MM.1S (cell line): Measurements from ENCODE around the gene GRIK3.

Experiments used
- DNase-seq: peaks from one replicate; pipeline ENCODE4 v3.0.0-alpha.2; 2015
- H2AFZ ChIP-seq: fragments of 300-600 bp; sonication (generic); 2 replicates; pipeline ENCODE4 v1.6.0; 2016; ENCODE audit warnings: antibody characterized with exemption, low read length
- H3F3A ChIP-seq: fragments of 300-600 bp; sonication (generic); 2 replicates; pipeline ENCODE4 v1.6.1; 2016; ENCODE audit warnings: mild to moderate bottlenecking, antibody characterized with exemption, low read length, moderate library complexity, mixed read lengths; ENCODE audit not compliant: insufficient read depth
- H3K27ac ChIP-seq: fragments of 300-600 bp; sonication (generic); 2 replicates; pipeline ENCODE4 v1.5.1; 2016; ENCODE audit warnings: mild to moderate bottlenecking, low read length
- H3K27me3 ChIP-seq: fragments of 300-600 bp; sonication (generic); replicated peaks from 2 replicates; pipeline ENCODE4 v1.6.0; 2016; ENCODE audit warnings: low read length; ENCODE audit not compliant: insufficient read depth
- H3K36me3 ChIP-seq: fragments of 300-600 bp; sonication (generic); replicated peaks from 2 replicates; pipeline ENCODE4 v1.6.1; 2016; ENCODE audit warnings: mild to moderate bottlenecking, low read length, mixed read lengths; ENCODE audit not compliant: insufficient read depth
- H3K4me1 ChIP-seq: fragments of 300-600 bp; sonication (generic); 2 replicates; pipeline ENCODE4 v1.6.1; 2016; ENCODE audit warnings: low read length, mixed read lengths
- H3K4me2 ChIP-seq: fragments of 300-600 bp; sonication (generic); 2 replicates; pipeline ENCODE4 v1.6.0; 2016; ENCODE audit warnings: low read depth, low read length
- H3K4me3 ChIP-seq: fragments of 300-600 bp; sonication (generic); 2 replicates; pipeline ENCODE4 v1.5.1; 2016; ENCODE audit warnings: low read length, mixed read lengths
- H3K79me2 ChIP-seq: fragments of 300-600 bp; sonication (generic); 2 replicates; pipeline ENCODE4 v1.6.1; 2016; ENCODE audit warnings: mixed run types, low read length, mixed read lengths
- H3K9ac ChIP-seq: fragments of 300-600 bp; sonication (generic); 2 replicates; pipeline ENCODE4 v1.6.1; 2016; ENCODE audit warnings: low read length, mixed read lengths
- H3K9me2 ChIP-seq: fragments of 300-600 bp; sonication (generic); replicated peaks from 2 replicates; pipeline ENCODE4 v1.6.1; 2016; ENCODE audit warnings: mild to moderate bottlenecking, low read length, mixed read lengths; ENCODE audit not compliant: insufficient read depth
- H3K9me3 ChIP-seq: fragments of 300-600 bp; sonication (generic); replicated peaks from 2 replicates; pipeline ENCODE4 v1.6.1; 2016; ENCODE audit warnings: mild to moderate bottlenecking, low read length, mixed read lengths; ENCODE audit not compliant: insufficient read depth
- H4K20me1 ChIP-seq: fragments of 300-600 bp; sonication (generic); 2 replicates; pipeline ENCODE4 v1.6.1; 2016; ENCODE audit warnings: mild to moderate bottlenecking, low read length, moderate library complexity, mixed read lengths; ENCODE audit not compliant: insufficient read depth
- EZH2 ChIP-seq: fragments of 300-600 bp; sonication (generic); optimal IDR thresholded peaks from 2 replicates; pipeline ENCODE3; 2017; ENCODE audit warnings: low read depth, mild to moderate bottlenecking, antibody characterized with exemption, low read length, mixed read lengths
- EZH2phosphoT487 ChIP-seq: fragments of 300-600 bp; sonication (generic); IDR thresholded peaks from 2 replicates; pipeline ENCODE4 v1.6.1; 2018; ENCODE audit warnings: antibody characterized with exemption, low read length
- TF ChIP-seq, protein P1 (sequence below): fragments of 300-600 bp; sonication (generic); IDR thresholded peaks from 2 replicates; pipeline ENCODE4 v1.5.1; 2016; ENCODE audit warnings: antibody characterized with exemption, low read length, mixed read lengths

Gene GRIK3

DNA sequence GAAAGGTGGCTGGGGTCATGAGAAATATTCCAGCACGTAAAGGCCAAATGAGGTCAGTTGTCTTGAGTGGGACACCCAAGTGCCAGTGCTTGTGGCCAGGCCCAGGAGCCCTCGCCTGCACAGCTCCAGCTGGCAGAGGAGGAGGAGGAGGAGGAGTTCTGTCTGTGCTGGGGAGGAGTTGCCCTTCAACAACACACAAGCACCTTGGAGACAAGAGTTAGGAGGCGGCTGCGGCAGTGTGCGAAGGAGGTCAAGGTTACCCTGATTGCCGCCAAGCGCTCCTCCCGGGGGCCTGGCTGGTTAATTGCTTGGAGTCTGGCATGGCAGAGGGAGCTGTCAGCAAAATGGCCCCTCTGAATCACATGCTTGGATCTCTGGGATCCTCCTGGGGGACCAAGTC is 45.1 kb downstream of the GRIK3 start:
- Histone ChIP-seq H4K20me1 (no peaks in the 10 kb centered on the region), H3K9me2 (no peaks in the 10 kb centered on the region), H3K4me3 (no peak overlapping the region), H3K4me2 (no peak overlapping the region), H3K79me2 (no peaks in the 10 kb centered on the region), H3K9ac (no peak overlapping the region), H3K36me3 (no peaks in the 10 kb centered on the region), H2AFZ (no peak overlapping the region), H3F3A (no peaks in the 10 kb centered on the region), H3K9me3 (no peaks in the 10 kb centered on the region), H3K27ac (no peak overlapping the region), H3K4me1 (no peaks in the 10 kb centered on the region), H3K27me3 (peaks cover 75% of the 10 kb centered on the region)
- TF ChIP-seq EZH2phosphoT487 (no peak), EZH2 (no peak)
- TF ChIP-seq, protein P1, sequence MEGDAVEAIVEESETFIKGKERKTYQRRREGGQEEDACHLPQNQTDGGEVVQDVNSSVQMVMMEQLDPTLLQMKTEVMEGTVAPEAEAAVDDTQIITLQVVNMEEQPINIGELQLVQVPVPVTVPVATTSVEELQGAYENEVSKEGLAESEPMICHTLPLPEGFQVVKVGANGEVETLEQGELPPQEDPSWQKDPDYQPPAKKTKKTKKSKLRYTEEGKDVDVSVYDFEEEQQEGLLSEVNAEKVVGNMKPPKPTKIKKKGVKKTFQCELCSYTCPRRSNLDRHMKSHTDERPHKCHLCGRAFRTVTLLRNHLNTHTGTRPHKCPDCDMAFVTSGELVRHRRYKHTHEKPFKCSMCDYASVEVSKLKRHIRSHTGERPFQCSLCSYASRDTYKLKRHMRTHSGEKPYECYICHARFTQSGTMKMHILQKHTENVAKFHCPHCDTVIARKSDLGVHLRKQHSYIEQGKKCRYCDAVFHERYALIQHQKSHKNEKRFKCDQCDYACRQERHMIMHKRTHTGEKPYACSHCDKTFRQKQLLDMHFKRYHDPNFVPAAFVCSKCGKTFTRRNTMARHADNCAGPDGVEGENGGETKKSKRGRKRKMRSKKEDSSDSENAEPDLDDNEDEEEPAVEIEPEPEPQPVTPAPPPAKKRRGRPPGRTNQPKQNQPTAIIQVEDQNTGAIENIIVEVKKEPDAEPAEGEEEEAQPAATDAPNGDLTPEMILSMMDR, result no peak
- DNase-seq, result no peak

DNA sequence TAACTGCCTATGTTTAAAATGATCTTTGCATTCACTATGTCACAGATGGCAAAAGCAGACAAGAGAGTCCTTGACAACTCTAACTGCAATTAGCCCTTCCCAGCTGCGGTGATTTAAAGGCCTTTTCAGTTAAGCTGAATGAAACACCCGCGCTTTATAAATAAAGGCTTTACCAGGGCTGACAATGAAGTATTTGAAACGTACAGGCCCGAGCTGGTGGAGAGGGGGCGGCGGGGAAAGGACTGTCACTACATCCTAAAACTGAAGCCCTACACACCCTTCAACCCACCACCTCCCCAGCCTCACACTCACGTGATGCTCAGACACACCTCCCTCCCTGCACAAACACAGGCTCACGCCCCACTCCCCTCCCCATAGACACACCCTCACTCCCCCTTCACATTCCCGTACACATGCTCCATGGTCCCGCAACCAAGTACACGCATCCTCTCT is 45.5 kb downstream of the GRIK3 start:
- Histone ChIP-seq H3K4me3 (no peak overlapping the region), H3K27me3 (peaks cover 75% of the 10 kb centered on the region), H3K4me2 (no peak overlapping the region), H2AFZ (no peak overlapping the region), H3K4me1 (no peaks in the 10 kb centered on the region), H3K36me3 (no peaks in the 10 kb centered on the region), H3K9me3 (no peaks in the 10 kb centered on the region), H3K9me2 (no peaks in the 10 kb centered on the region), H3K27ac (no peak overlapping the region), H3F3A (no peaks in the 10 kb centered on the region), H4K20me1 (no peaks in the 10 kb centered on the region), H3K9ac (no peak overlapping the region), H3K79me2 (no peaks in the 10 kb centered on the region)
- TF ChIP-seq EZH2 (no peak), EZH2phosphoT487 (no peak)
- TF ChIP-seq, protein P1, result no peak
- no peak for DNase-seq

DNA sequence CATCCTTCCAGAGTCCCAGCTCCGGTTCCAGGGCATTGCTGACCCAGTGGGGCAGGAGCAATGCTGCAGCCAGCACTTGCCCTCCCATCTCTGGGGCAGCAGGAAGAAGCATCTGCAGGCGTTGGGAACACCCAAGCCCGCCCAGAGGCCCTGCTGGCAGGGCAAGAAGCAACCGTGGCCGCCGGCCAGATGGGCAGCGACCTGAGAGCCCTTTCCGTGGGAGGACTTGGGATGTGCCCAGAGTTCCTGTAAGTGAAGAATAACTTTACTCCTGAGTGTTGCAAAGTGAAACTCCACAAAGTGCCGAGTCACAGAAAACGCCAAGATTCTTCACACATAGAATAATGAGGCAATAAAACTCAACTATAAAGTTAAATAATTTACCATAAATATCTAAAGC is 46.0 kb downstream of the GRIK3 start:
- H3K9me3 ChIP-seq, result no peaks in the 10 kb centered on the region
- H3K9me2 ChIP-seq, result no peaks in the 10 kb centered on the region
- H3K27ac ChIP-seq, result no peak overlapping the region
- TF ChIP-seq, protein P1, result no peak
- TF ChIP-seq EZH2phosphoT487 (no peak), EZH2 (no peak)
- H3K4me1 ChIP-seq, result no peaks in the 10 kb centered on the region
- H3K27me3 ChIP-seq, result peaks cover 75% of the 10 kb centered on the region
- no peaks in the 10 kb centered on the region for H4K20me1 ChIP-seq
- no peaks in the 10 kb centered on the region for H3F3A ChIP-seq
- DNase-seq, result no peak
- H3K4me2 ChIP-seq, result no peak overlapping the region
- no peak overlapping the region for H3K4me3 ChIP-seq
- no peaks in the 10 kb centered on the region for H3K36me3 ChIP-seq
- no peak overlapping the region for H3K9ac ChIP-seq
- H3K79me2 ChIP-seq, result no peaks in the 10 kb centered on the region
- no peak overlapping the region for H2AFZ ChIP-seq
